Small intestine (tissue), 7 donors: ENCODE results near the gene PACSIN2. TPM values are rescaled to one million over a fixed set of nuclear protein-coding genes. Genes with fewer than 3 reads are reported as not detected.

Experiments
- DNase-seq, 2 donors: peaks; one replicate each; pipeline versions ENCODE4 v3.0.0 to v3.0.0-alpha.2; 2013
- FAIRE-seq: peaks from 2 replicates; lab custom pipeline; 2012; peaks lifted over from hg19 to GRCh38; lab: Jason Lieb, UNC
- H3K27ac ChIP-seq, 3 donors: one replicate each; pipeline ENCODE4 v1.5.1; 2013; ENCODE audit warnings: low read length in 2 of 3, mild to moderate bottlenecking in 2 of 3, control low read depth in 1 of 3, inconsistent platforms in 1 of 3, low read depth in 1 of 3, moderate library complexity in 1 of 3
- H3K27me3 ChIP-seq, 3 donors: one replicate each; pipeline ENCODE4 v1.6.1; 2013; ENCODE audit warnings: low read length in 3 of 3, inconsistent platforms in 1 of 3; ENCODE audit not compliant: control insufficient read depth in 3 of 3, insufficient read depth in 3 of 3
- H3K36me3 ChIP-seq, 3 donors: one replicate each; pipeline ENCODE4 v1.6.1; 2013; ENCODE audit warnings: low read length in 3 of 3, inconsistent platforms in 1 of 3, low read depth in 1 of 3, mild to moderate bottlenecking in 1 of 3, moderate library complexity in 1 of 3; ENCODE audit not compliant: control insufficient read depth in 3 of 3, insufficient read depth in 2 of 3
- H3K4me1 ChIP-seq, 3 donors: one replicate each; pipeline ENCODE4 v1.6.1; 2013; ENCODE audit warnings: low read length in 2 of 3, inconsistent platforms in 1 of 3, low read depth in 1 of 3, mild to moderate bottlenecking in 1 of 3, moderate library complexity in 1 of 3; ENCODE audit not compliant: control insufficient read depth in 3 of 3, insufficient read depth in 2 of 3
- H3K4me3 ChIP-seq, 3 donors: one replicate each; pipeline ENCODE4 v1.5.1; 2013; ENCODE audit warnings: low read length in 3 of 3, control low read depth in 1 of 3, inconsistent platforms in 1 of 3, low read depth in 1 of 3, mild to moderate bottlenecking in 1 of 3, moderate library complexity in 1 of 3
- H3K9me3 ChIP-seq, 2 donors: one replicate each; pipeline ENCODE4 v1.6.1; 2013; ENCODE audit warnings: low read depth in 1 of 2, low read length in 1 of 2; ENCODE audit not compliant: control insufficient read depth in 2 of 2, insufficient read depth in 1 of 2
- WGBS, 3 donors: extraction: QIAGEN DNeasy Blood & Tissue Kit; methylation state at CpG; one replicate each; pipeline ENCODE4 v1.1.7; 2013; 5-methylcytosine and 5-hydroxymethylcytosine counted together
- polyA plus RNA-seq, 4 donors: library from polyadenylated mRNA; stranded (reverse) in 3 of 4; unstranded in 1 of 4; fragments of 200-250 nt in 3 of 4; fragments of 120-200 nt in 1 of 4; gene quantifications; one replicate each; pipeline versions ENCODE4 v1.2.1 to v1.2.3, GENCODE V29; 2013
- donor health status: healthy with polysubstance abuse.
- donor health status: control.
- donor health status: control.
- donor health status: Bipolar disorder and iron deficiency.
- donor health status: healthy.

Gene PACSIN2
- polyA plus RNA-seq, 4 donors, result 28.9 to 53.3 (median 45.2) TPM

DNA sequence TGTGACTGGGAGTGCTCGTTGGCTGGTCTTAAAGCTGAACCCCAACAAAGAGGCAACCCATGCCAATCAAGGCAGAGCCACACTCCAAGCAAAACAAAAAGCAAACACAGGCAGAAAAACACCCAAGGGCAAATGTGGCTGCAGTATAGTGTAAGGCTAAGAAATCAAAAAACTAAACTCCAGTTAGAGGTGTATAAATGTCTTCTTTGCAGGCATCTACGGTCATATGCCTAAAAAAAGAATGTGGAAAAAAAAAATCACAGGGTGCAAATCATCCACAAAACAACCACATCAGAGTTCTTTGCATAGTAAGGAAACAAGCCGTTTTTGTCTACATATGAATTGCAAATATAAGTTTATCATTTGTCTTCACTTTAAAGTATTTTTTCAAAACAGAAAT lies 185.6 kb downstream of the PACSIN2 start:
- Histone ChIP-seq H3K27ac (no peak overlapping the region), H3K27me3 (no peaks in the 10 kb centered on the region), H3K36me3 (peaks cover 16 to 63% (median 22%) of the 10 kb centered on the region in 3 donors), H3K9me3 (no peaks in the 10 kb centered on the region), H3K4me1 (no peaks in the 10 kb centered on the region), H3K4me3 (no peak overlapping the region)
- no peak for FAIRE-seq
- WGBS, 3 donors, result 60 to 84% (median 67%) methylated on average over 3 of the region's 3 CpGs
- no peak for DNase-seq

DNA sequence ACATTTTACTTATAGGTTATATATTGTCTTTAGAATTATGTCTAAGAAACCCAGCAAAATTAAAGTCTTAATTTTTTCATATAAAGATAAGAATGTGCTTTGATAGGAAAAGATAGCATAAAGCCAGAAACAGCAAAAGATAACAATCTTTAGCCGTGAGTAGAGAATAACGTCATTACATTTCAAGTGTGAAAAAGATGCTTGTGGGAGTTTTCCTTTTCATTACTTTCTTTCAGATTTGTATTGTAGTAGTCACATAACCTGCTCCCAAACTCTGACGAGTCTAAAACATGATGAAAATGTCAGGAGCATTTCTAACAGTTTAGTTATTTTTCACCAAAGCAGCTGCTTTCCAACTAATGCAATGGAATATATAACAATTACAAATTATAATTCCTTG lies 189.2 kb downstream of the PACSIN2 start:
- H3K27ac ChIP-seq, result no peak overlapping the region
- no peak for DNase-seq
- FAIRE-seq, result peak; percentile 5
- H3K4me1 ChIP-seq, result no peaks in the 10 kb centered on the region
- no peak overlapping the region for H3K4me3 ChIP-seq
- H3K27me3 ChIP-seq, result no peaks in the 10 kb centered on the region
- 79 to 84% (median 79%) methylated on average over 3 of the region's 3 CpGs for WGBS, 3 donors
- peaks cover 18 to 50% (median 31%) of the 10 kb centered on the region in 3 donors for H3K36me3 ChIP-seq
- H3K9me3 ChIP-seq, result no peaks in the 10 kb centered on the region

DNA sequence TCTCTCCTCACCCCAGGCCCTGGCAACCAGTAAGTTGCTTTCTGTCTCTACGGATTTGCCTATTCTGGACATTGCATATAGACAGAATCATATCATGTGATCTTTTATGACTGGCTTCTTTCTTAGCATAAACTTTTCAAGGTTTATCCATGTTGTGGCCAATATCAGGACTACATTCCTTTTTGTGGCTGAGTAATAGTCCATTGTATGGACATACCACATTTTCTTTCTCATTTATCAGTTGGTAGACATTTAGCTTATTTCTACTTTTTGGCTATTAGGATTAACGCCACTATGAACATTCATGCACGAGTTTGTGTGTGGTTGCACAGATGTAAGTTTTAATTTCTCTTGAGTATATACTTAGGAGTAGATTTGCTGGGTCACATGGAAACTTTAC lies 193.6 kb downstream of the PACSIN2 start:
- no peak overlapping the region for H3K4me3 ChIP-seq
- H3K36me3 ChIP-seq, result peaks cover 18 to 34% (median 20%) of the 10 kb centered on the region in 3 donors
- DNase-seq (no peak), FAIRE-seq (no peak)
- H3K27ac ChIP-seq, result no peak overlapping the region
- 96 to 100% (median 97%) methylated on average over 3 of the region's 3 CpGs for WGBS, 3 donors
- H3K27me3 ChIP-seq, result no peaks in the 10 kb centered on the region
- H3K4me1 ChIP-seq, result no peaks in the 10 kb centered on the region
- no peaks in the 10 kb centered on the region for H3K9me3 ChIP-seq

DNA sequence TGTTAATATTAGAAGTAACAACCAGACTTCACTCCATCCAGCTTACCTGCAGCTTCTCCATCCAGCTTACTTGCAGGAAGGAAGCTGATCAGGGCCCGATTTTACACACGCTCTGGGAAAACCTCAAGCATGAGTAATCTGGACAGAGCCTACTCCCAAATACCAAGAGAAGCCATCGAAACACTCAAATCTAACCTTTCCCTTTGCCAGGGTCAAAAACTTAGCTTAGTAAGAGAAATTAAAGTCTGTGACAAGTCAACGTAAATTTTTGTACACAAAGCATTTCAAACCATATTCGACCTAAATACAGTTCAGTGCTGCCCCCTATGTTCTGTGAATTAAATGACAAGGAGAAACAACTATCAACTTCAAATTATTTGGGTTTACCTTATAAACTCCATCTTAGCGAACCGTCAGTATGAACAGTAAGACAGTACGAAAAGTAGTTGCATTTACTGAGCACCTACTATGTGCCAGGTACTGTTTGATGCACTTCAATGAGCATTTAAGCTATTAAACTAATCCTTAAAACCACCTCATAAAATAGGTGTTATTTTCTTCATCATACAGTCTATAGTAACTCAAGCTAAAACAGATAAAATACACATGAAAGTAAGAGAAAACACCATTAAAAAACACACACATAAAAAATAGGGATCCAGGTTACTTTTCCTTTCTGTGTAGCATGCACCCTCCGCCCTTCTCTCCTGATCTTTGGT lies 194.7 kb downstream of the PACSIN2 start:
- H3K9me3 ChIP-seq, result no peaks in the 10 kb centered on the region
- 60 to 75% (median 60%) methylated on average over 9 of the region's 9 CpGs for WGBS, 3 donors
- H3K27me3 ChIP-seq, result no peaks in the 10 kb centered on the region
- no peak overlapping the region for H3K27ac ChIP-seq
- H3K4me3 ChIP-seq, result no peak overlapping the region
- peaks cover 17 to 34% (median 18%) of the 10 kb centered on the region in 3 donors for H3K36me3 ChIP-seq
- DNase-seq, result peak; percentile 16 to 52
- no peaks in the 10 kb centered on the region for H3K4me1 ChIP-seq
- FAIRE-seq, result no peak

Other genes with a start within 250 kb of the PACSIN2 start
- 10 to 100 TPM; 29.1 to 64.5 (median 53.1) TPM for gene ARFGAP3, start 157.9 kb downstream of the PACSIN2 start, polyA plus RNA-seq
- 1 to 10 TPM; 1.1 to 4.2 (median 2.4) TPM for gene TTLL1, start 74.2 kb upstream of the PACSIN2 start, polyA plus RNA-seq
- gene BIK, start 95.6 kb upstream of the PACSIN2 start, polyA plus RNA-seq, result 10 to 100 TPM in 3 of 4 donors, 1 to 10 TPM in 1; 1.7 to 26.2 (median 18.7) TPM
- gene MCAT, start 128.2 kb upstream of the PACSIN2 start, polyA plus RNA-seq, result 10 to 100 TPM in 3 of 4 donors, 1 to 10 TPM in 1; 9.8 to 25.7 (median 13.1) TPM
- gene TSPO, start 136.4 kb upstream of the PACSIN2 start, polyA plus RNA-seq, result 100 to 1,000 TPM in 3 of 4 donors, 1 to 10 TPM in 1; 6.6 to 375 (median 242) TPM
- gene TTLL12, start 172.0 kb upstream of the PACSIN2 start, polyA plus RNA-seq, result 10 to 100 TPM; 19.7 to 60.6 (median 27.8) TPM